CD4-positive, alpha-beta T cell treated with Interferon gamma for 1 hour (primary cell): Measurements from ENCODE around the gene ANKRD63.

ENCODE experiments used
- DNase-seq: peaks from one replicate; pipeline ENCODE4 v3.0.0-alpha.2; 2020

Gene ANKRD63

GRCh38 chr15:40295877-40296560 lies 13.2 kb upstream of the ANKRD63 start:
- no peak for DNase-seq

GRCh38 chr15:40295297-40295696 lies 12.4 kb upstream of the ANKRD63 start:
- no peak for DNase-seq

- no peak for DNase-seq
Observed at GRCh38 chr15:40293905-40294895, 11.3 kb upstream of the ANKRD63 start.

- no peak for DNase-seq
Observed at GRCh38 chr15:40293006-40293405, 10.1 kb upstream of the ANKRD63 start.

GRCh38 chr15:40292246-40292645 lies 9.4 kb upstream of the ANKRD63 start:
- no peak for DNase-seq

- no peak for DNase-seq
Observed at GRCh38 chr15:40290918-40291574, 8.2 kb upstream of the ANKRD63 start.

GRCh38 chr15:40290545-40290917 lies 7.7 kb upstream of the ANKRD63 start:
- DNase-seq, result no peak

- no peak for DNase-seq
Observed at GRCh38 chr15:40289140-40289775, 6.4 kb upstream of the ANKRD63 start.

GRCh38 chr15:40287968-40288367 lies 5.1 kb upstream of the ANKRD63 start:
- no peak for DNase-seq

GRCh38 chr15:40287505-40287904 lies 4.6 kb upstream of the ANKRD63 start:
- no peak for DNase-seq

GRCh38 chr15:40286794-40287193 lies 3.9 kb upstream of the ANKRD63 start:
- no peak for DNase-seq

GRCh38 chr15:40286061-40286532 lies 3.2 kb upstream of the ANKRD63 start:
- DNase-seq, result no peak

GRCh38 chr15:40285554-40286011 lies 2.7 kb upstream of the ANKRD63 start:
- no peak for DNase-seq

- DNase-seq, result no peak
Observed at GRCh38 chr15:40285151-40285550, 2.3 kb upstream of the ANKRD63 start.

GRCh38 chr15:40283615-40284300 lies 894 bp upstream of the ANKRD63 start:
- no peak for DNase-seq

GRCh38 chr15:40282147-40282868 lies 556 bp downstream of the ANKRD63 start:
- peak; percentile 38 for DNase-seq

GRCh38 chr15:40281801-40282146 lies 1.1 kb downstream of the ANKRD63 start:
- DNase-seq, result no peak

GRCh38 chr15:40281057-40281800 lies 1.6 kb downstream of the ANKRD63 start:
- DNase-seq, result no peak

GRCh38 chr15:40280260-40281056 lies 2.4 kb downstream of the ANKRD63 start:
- DNase-seq, result no peak
